Measurements from ENCODE around the gene RFTN2. TPM values are rescaled to one million over a fixed set of nuclear protein-coding genes. Genes with fewer than 3 reads are reported as not detected.

RFTN2 gene
- total and polyA plus RNA-seq, 2 experiments from 2014 or later: 1.6 to 2.2 TPM

DNA sequence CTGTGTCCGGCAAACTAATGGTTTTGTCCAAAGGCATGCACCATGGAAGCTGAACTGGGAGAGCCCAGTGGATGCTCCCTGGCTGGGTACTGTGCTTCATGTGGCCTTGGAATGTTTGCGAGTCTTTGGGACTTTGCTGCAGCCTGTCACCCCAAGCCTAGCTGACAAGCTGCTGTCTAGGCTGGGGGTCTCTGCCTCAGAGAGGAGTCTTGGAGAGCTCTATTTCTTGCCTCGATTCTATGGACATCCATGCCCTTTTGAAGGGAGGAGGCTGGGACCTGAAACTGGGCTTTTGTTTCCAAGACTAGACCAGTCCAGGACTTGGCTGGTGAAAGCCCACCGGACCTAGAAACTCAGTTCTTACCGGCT lies 31.4 kb upstream of the RFTN2 start:
- H3K36me3 ChIP-seq (ENCODE audit: low read depth): no peaks in the 10 kb centered on the region
- no peak for DNase-seq
- H2AFZ ChIP-seq: no peak overlapping the region
- H3K9me3 ChIP-seq (ENCODE audit: low read depth): no peaks in the 10 kb centered on the region
- peaks cover 27% of the 10 kb centered on the region for H3F3A ChIP-seq (ENCODE audit: insufficient read depth)
- H3K4me2 ChIP-seq (ENCODE audit: unreplicated experiment): peak overlapping the region; percentile 98
- H3K9ac ChIP-seq: peak overlapping the region; percentile 73
- H3K4me3 ChIP-seq: peak overlapping the region; percentile 96
- H3K27ac ChIP-seq: no peak overlapping the region
- no peaks in the 10 kb centered on the region; the same call in 1 of the 2 replicates for H4K20me1 ChIP-seq (ENCODE audit: insufficient read depth)
- 42 to 46% methylated on average over 5 of the region's 5 CpGs for WGBS, 2 experiments (ENCODE audit: low coverage in 1 of 2, low lambda C conversion rate in 2 of 2, missing lambda C conversion rate in 2 of 2)
- no peaks in the 10 kb centered on the region for H3K9me2 ChIP-seq (ENCODE audit: insufficient read depth)
- in situ Hi-C loops (cut with MboI): no loop called here
- H3K4me1 ChIP-seq (ENCODE audit: insufficient read depth): peaks cover 27% of the 10 kb centered on the region
- H3K27me3 ChIP-seq (replicated peaks; ENCODE audit: insufficient read depth): no peaks in the 10 kb centered on the region
- no peak for TF ChIP-seq EZH2 (IDR thresholded peaks at IDR 0.05; ENCODE audit: insufficient read depth, poor library complexity, severe bottlenecking)
- no peak for TF ChIP-seq EZH2phosphoT487 (IDR thresholded peaks at IDR 0.05; ENCODE audit: insufficient read depth, low read depth)
- H3K79me2 ChIP-seq (ENCODE audit: insufficient read depth): peaks cover 53% of the 10 kb centered on the region

DNA sequence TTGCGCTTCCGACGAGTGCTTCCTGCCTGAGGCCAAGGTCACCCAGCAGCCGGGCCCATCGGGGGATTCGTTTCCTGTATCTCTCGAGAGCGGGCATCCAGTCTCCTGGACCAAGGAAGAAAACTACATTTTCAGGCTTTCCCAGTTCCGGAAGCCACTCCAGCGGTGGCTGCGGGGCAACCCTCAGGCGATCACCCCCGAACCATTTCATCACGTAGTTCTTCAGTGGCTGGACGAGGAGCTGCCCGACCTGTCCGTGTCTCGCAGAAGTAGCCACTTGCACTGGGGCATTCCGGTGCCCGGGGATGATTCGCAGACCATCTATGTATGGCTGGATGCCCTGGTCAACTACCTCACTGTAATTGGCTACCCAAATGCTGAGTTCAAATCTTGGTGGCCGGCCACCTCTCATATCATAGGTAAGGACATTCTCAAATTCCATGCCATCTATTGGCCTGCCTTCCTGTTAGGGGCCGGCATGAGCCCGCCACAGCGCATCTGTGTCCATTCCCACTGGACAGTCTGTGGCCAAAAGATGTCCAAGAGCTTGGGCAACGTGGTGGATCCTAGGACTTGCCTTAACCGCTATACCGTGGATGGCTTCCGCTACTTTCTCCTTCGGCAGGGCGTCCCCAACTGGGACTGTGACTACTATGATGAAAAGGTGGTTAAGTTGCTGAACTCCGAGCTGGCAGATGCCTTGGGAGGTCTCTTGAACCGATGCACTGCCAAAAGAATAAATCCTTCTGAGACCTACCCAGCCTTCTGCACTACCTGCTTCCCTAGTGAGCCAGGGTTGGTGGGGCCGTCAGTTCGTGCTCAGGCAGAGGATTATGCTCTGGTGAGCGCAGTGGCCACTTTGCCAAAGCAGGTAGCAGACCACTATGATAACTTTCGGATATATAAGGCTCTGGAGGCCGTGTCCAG lies 30.8 kb upstream of the RFTN2 start:
- Histone ChIP-seq H3K27ac (peak overlapping the region; percentile 50; the same call in 1 of the 2 replicates), H3K36me3 (ENCODE audit: low read depth) (no peaks in the 10 kb centered on the region), H3K27me3 (replicated peaks; ENCODE audit: insufficient read depth) (no peaks in the 10 kb centered on the region), H3K4me1 (ENCODE audit: insufficient read depth) (peaks cover 25% of the 10 kb centered on the region), H3K79me2 (ENCODE audit: insufficient read depth) (peaks cover 51% of the 10 kb centered on the region), H3K9me3 (ENCODE audit: low read depth) (no peaks in the 10 kb centered on the region), H3K4me2 (ENCODE audit: unreplicated experiment) (peak overlapping the region; percentile 98), H2AFZ (peak overlapping the region; percentile 96), H3F3A (ENCODE audit: insufficient read depth) (peaks cover 22% of the 10 kb centered on the region), H3K9ac (peak overlapping the region; percentile 73), H3K9me2 (ENCODE audit: insufficient read depth) (no peaks in the 10 kb centered on the region), H4K20me1 (ENCODE audit: insufficient read depth) (no peaks in the 10 kb centered on the region; the same call in 1 of the 2 replicates), H3K4me3 (peak overlapping the region; percentile 96)
- no peak for TF ChIP-seq EZH2phosphoT487 (IDR thresholded peaks at IDR 0.05; ENCODE audit: insufficient read depth, low read depth)
- no peak for TF ChIP-seq EZH2 (IDR thresholded peaks at IDR 0.05; ENCODE audit: insufficient read depth, poor library complexity, severe bottlenecking)
- in situ Hi-C loops (cut with MboI): no loop called here
- DNase-seq: peak; percentile 59
- 14% methylated on average over 36 to 38 of the region's 38 CpGs for WGBS, 2 experiments (ENCODE audit: low coverage in 1 of 2, low lambda C conversion rate in 2 of 2, missing lambda C conversion rate in 2 of 2)

DNA sequence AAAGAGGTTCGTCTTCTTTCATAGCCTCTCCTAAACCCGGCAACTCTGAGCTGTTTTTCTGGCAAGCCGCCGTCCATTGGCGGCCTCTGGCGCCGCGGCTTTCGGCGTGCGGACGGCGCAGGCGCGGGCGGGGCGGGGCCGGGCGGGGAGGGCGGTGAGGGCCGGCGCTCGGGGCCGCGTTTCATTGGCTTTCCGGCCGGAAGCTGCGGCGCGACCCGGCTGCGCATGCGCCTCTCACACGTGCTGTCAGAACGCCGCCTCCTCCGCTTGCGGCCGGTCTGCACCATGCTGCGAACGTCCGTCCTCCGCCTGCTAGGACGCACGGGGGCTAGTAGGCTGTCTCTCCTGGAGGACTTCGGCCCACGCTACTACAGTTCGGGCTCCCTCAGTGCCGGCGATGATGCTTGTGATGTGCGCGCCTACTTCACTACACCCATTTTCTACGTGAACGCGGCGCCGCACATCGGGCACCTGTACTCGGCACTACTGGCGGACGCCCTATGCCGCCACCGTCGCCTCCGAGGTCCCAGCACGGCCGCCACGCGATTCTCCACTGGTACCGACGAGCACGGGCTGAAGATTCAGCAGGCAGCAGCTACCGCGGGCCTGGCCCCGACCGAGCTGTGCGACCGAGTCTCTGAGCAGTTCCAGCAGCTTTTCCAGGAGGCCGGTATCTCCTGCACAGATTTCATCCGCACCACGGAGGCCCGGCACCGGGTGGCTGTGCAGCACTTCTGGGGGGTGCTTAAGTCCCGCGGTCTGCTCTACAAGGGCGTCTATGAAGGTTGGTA lies 29.9 kb upstream of the RFTN2 start, which contains the start of gene MARS2:
Gene MARS2 (plus strand): TSS at position 249 of the 791 bp plus-strand sequence. CDS start 37 bp downstream, at position 286.
- in situ Hi-C loops (cut with MboI): no loop called here
- Histone ChIP-seq H4K20me1 (ENCODE audit: insufficient read depth) (no peaks in the 10 kb centered on the region; the same call in 1 of the 2 replicates), H3K27me3 (replicated peaks; ENCODE audit: insufficient read depth) (no peaks in the 10 kb centered on the region), H3K9me3 (ENCODE audit: low read depth) (no peaks in the 10 kb centered on the region), H2AFZ (peak within 1 kb of the TSS; percentile 97), H3F3A (ENCODE audit: insufficient read depth) (peaks cover 18% of the 10 kb centered on the region), H3K27ac (peak within 1 kb of the TSS; percentile 59), H3K4me3 (peak within 1 kb of the TSS; percentile 96), H3K4me1 (ENCODE audit: insufficient read depth) (peaks cover 25% of the 10 kb centered on the region), H3K9me2 (ENCODE audit: insufficient read depth) (no peaks in the 10 kb centered on the region), H3K9ac (peak within 1 kb of the TSS; percentile 74), H3K36me3 (ENCODE audit: low read depth) (no peaks in the 10 kb centered on the region), H3K4me2 (ENCODE audit: unreplicated experiment) (peak within 1 kb of the TSS; percentile 98), H3K79me2 (ENCODE audit: insufficient read depth) (peaks cover 44% of the 10 kb centered on the region)
- WGBS, 2 experiments (ENCODE audit: low coverage in 1 of 2, low lambda C conversion rate in 2 of 2, missing lambda C conversion rate in 2 of 2): 1 to 3% methylated on average over 77 to 83 of the region's 86 CpGs
- no peak for TF ChIP-seq EZH2 (IDR thresholded peaks at IDR 0.05; ENCODE audit: insufficient read depth, poor library complexity, severe bottlenecking)
- TF ChIP-seq EZH2phosphoT487 (IDR thresholded peaks at IDR 0.05; ENCODE audit: insufficient read depth, low read depth): no peak
- peak; percentile 98 for DNase-seq

DNA sequence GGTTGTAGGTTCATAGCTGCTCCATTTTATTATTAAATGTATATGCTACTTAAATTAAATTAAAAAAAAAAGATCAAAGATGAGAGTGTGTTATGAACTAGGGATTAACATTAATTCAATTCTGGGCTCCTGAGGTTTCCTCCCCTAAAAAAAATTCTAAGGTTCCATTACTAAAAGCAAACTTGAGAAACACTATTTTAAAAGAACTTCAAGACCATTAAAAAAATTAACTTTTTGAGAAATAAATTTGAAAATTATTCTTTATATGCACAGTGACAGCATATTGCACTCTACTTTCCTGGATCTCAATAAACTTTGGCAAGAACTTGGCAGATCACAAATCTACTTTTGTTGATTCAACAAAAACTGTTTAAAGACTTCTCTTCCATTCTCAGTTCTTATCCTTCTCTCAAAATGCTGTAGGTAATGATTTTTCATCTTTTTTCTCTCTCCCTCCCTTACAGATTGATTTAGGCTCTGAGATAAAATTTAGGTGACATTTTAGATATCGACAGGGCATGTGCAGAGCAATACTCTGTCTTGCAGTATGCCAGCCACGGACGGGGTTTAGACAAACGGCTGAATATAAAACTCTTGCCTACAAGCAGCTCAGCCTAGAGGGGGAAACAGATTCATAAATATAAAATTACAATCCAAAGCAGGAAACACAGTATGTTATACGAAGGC lies 29.2 kb upstream of the RFTN2 start:
- H2AFZ ChIP-seq: peak overlapping the region; percentile 97
- H3K4me1 ChIP-seq (ENCODE audit: insufficient read depth): peaks cover 25% of the 10 kb centered on the region
- no peaks in the 10 kb centered on the region for H3K9me2 ChIP-seq (ENCODE audit: insufficient read depth)
- in situ Hi-C loops (cut with MboI): no loop called here
- no peaks in the 10 kb centered on the region for H3K9me3 ChIP-seq (ENCODE audit: low read depth)
- 1 to 2% methylated on average over 5 of the region's 5 CpGs for WGBS, 2 experiments (ENCODE audit: low coverage in 1 of 2, low lambda C conversion rate in 2 of 2, missing lambda C conversion rate in 2 of 2)
- no peaks in the 10 kb centered on the region for H3K27me3 ChIP-seq (replicated peaks; ENCODE audit: insufficient read depth)
- H3K79me2 ChIP-seq (ENCODE audit: insufficient read depth): peaks cover 37% of the 10 kb centered on the region
- H3K27ac ChIP-seq: peak overlapping the region; percentile 59
- H3F3A ChIP-seq (ENCODE audit: insufficient read depth): peaks cover 18% of the 10 kb centered on the region
- DNase-seq: no peak
- no peaks in the 10 kb centered on the region; the same call in 1 of the 2 replicates for H4K20me1 ChIP-seq (ENCODE audit: insufficient read depth)
- TF ChIP-seq EZH2phosphoT487 (IDR thresholded peaks at IDR 0.05; ENCODE audit: insufficient read depth, low read depth) (no peak), EZH2 (IDR thresholded peaks at IDR 0.05; ENCODE audit: insufficient read depth, poor library complexity, severe bottlenecking) (no peak)
- H3K36me3 ChIP-seq (ENCODE audit: low read depth): no peaks in the 10 kb centered on the region
- peak overlapping the region; percentile 86 for H3K4me2 ChIP-seq (ENCODE audit: unreplicated experiment)
- H3K4me3 ChIP-seq: peak overlapping the region; percentile 96
- H3K9ac ChIP-seq: peak overlapping the region; percentile 74

All from GM23248 (cell line).